OCI-LY1 (cell line): ENCODE results near the gene ACTN4.

ENCODE experiments used
- CTCF ChIP-seq: fragments of 200-600 bp; sonication (generic), shearing (Covaris generic); IDR thresholded peaks from 2 replicates; pipeline ENCODE4 v1.5.1; 2017; ENCODE audit warnings: mild to moderate bottlenecking, antibody characterized with exemption, low read length, moderate library complexity, mixed read lengths
- EZH2 ChIP-seq: fragments of 200-600 bp; sonication (generic), shearing (Covaris generic); IDR thresholded peaks from 2 replicates; pipeline ENCODE4 v1.8.0; 2017; ENCODE audit warnings: borderline replicate concordance, mixed run types, mild to moderate bottlenecking, antibody characterized with exemption, low read length, moderate library complexity, mixed read lengths

GRCh38 chr19:38682872-38683392, 35.5 kb downstream of the ACTN4 start:
- TF ChIP-seq CTCF (no peak), EZH2 (no peak)
